AG04449 (cell line): ENCODE results near the gene SBF1.

Experiments
- CTCF ChIA-PET: fragments of 350-600 bp; formaldehyde crosslinking; extraction: SDS; loops from one replicate; lab custom pipeline; 2021; ENCODE audit warnings: antibody characterized with exemption; lab: Yijun Ruan, JAX
- POLR2A ChIA-PET: fragments of 400-600, 350-600 bp; formaldehyde crosslinking; extraction: SDS; loops from one replicate; lab custom pipeline; 2020; ENCODE audit warnings: antibody characterized with exemption, inconsistent platforms; lab: Yijun Ruan, JAX
- DNase-seq: peaks from one replicate; pipeline ENCODE4 v3.0.0-alpha.2; 2010; ENCODE audit warnings: low read depth, low spot score
- H3K4me3 ChIP-seq: 2 replicates; pipeline ENCODE4 v1.5.1; 2011; ENCODE audit warnings: low read depth, mild to moderate bottlenecking, control low read depth, low read length
- TF ChIP-seq, protein P1 (sequence below): IDR thresholded peaks from one replicate; pipeline ENCODE4 v1.5.1; 2011; ENCODE audit warnings: mild to moderate bottlenecking, moderate library complexity, low read length, control low read depth, inconsistent platforms; ENCODE audit not compliant: insufficient read depth; ENCODE audit errors: missing control alignments

The SBF1 gene

DNA sequence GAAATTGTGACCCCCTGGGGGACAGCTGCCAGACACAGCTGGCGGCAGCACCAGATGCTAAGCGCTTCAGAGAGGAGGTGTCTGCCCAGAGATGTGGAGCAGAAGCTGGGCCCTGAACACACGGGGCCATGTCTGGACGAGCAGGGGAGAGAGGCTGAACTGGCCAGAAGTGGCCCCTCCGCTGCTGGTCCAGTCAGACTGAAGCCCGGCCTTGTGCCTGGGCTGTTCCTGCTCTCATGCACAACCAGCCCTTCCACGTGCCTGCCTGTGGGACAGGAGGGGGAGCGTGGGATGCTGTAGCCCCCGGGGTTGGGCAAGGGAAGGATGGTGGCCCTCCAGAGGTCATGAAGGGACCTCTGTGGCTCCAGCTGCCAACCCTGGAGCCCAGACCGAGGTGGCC is 8.3 kb upstream of the SBF1 start:
- ChIA-PET POLR2A (no interaction called here), CTCF (interaction anchor here (1.0 to 1.2 kb wide), 2 partner anchors 22 to 142 kb away, joined by 3 read pairs; no protein-coding TSS in a partner anchor)
- no peak for DNase-seq
- TF ChIP-seq, protein P1, sequence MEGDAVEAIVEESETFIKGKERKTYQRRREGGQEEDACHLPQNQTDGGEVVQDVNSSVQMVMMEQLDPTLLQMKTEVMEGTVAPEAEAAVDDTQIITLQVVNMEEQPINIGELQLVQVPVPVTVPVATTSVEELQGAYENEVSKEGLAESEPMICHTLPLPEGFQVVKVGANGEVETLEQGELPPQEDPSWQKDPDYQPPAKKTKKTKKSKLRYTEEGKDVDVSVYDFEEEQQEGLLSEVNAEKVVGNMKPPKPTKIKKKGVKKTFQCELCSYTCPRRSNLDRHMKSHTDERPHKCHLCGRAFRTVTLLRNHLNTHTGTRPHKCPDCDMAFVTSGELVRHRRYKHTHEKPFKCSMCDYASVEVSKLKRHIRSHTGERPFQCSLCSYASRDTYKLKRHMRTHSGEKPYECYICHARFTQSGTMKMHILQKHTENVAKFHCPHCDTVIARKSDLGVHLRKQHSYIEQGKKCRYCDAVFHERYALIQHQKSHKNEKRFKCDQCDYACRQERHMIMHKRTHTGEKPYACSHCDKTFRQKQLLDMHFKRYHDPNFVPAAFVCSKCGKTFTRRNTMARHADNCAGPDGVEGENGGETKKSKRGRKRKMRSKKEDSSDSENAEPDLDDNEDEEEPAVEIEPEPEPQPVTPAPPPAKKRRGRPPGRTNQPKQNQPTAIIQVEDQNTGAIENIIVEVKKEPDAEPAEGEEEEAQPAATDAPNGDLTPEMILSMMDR: no peak
- H3K4me3 ChIP-seq: peak overlapping the region; percentile 70

DNA sequence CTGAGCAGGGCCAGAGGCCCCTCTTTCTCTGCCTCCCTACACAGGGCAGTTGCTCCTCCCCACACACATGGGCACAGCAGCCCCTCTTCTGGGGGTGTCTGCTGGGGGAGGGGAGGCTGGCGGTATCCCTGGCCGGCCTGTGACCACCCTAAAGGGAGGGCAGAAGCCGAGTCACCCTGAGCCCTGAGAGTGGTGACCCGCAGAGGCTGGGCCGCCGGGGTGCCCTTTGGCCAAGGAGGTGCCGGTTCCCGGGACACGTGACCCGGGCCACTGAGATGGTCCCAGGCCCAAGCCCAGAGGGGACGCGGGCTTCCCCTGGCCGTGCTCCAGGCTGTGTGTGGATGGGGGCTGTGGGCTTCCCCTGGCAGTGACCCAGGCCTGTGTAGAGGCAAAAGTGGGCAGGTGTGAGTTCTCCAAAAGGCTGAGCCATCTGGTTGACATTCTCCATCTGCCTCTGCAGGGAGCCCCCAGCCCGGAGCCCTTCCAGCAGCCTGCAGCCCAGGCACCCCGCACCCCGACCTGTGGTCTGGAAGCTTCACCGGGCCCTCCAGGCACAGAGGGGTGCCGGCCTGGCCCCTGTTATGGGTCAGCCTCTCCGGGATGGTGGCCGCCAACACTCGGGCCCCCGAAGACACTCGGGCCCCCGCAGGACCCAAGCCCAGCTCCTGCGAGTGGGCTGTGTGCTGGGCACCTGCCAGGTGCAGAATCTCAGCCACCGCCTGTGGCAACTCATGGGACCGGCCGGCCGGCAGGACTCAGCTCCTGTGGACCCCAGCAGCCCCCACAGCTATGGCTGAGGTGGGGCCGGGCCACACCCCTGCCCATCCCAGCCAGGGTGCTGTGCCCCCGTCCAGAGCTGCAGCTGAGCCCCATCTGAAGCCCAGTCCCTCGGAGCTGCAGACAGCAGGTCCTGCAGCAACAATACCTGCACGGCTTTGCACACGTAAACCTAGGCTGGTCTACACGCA is 7.6 kb upstream of the SBF1 start:
- CTCF ChIA-PET: interaction anchor here (0.8 to 1.2 kb wide), 3 partner anchors 12 to 141 kb away, joined by 3 to 4 read pairs (median 3); no protein-coding TSS in a partner anchor
- no peak for DNase-seq
- POLR2A ChIA-PET: no interaction called here
- TF ChIP-seq, protein P1: no peak
- peak overlapping the region; percentile 70 for H3K4me3 ChIP-seq

DNA sequence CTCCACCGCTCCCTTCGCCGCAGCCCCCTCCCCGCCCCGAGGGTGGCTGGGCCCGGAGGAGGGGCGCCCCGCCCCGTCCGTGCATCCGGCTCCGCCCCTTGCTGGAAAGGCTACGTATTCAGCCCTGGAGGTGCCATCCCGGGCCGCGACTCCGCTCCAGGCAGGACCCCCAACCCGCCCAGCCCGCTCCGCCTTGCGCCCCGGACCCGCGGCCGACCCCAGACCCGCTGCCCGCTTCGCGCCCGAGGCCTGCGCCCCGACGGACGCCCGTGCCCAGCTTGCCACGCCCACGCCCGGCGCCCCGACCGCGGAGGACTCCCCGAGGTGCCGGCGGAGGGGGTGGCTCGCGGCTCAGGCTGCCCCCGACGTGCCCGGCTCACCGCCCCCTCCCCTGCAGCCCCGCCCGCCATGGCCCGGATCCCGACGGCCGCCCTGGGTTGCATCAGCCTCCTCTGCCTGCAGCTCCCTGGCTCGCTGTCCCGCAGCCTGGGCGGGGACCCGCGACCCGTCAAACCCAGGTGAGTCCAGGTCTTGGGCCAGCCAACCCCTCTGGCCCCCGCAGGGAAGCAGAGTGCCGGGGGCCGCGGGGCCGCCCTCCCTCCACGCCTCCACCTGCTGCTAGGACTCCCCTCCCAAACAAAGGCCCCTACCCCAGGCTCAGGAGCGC is 6.7 kb upstream of the SBF1 start, which contains the start of gene ADM2:
Gene ADM2 (plus strand): TSS at position 104 of the 667 bp plus-strand sequence. CDS start 305 bp downstream, at position 409.
- TF ChIP-seq, protein P1: no peak
- H3K4me3 ChIP-seq: peak within 1 kb of the TSS; percentile 70
- no peak for DNase-seq
- CTCF ChIA-PET: interaction anchor here (1.2 kb wide), 1 partner anchor 13 kb away, joined by 4 read pairs; no protein-coding TSS in a partner anchor
- POLR2A ChIA-PET: no interaction called here

DNA sequence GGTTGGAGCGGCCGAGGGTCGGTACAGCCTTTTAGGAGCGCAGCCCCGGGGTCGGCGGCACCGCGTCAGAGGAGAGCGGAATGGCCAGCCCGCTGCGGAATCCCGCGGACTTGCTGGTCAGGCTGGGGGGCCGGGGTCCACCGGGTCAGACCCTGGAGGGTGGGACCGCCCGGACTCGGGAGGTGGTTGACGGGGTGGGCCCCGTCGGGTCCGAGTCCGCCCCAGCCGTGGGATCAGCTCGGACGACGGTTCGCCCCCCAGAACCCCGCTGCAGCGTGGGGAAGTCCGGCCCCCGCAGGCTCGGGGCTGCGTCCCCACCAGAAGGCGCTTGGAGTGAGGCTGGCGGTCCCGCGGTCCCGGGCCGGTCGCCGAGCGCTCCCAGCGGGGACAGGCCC is 6.2 kb upstream of the SBF1 start:
- POLR2A ChIA-PET: no interaction called here
- peak overlapping the region; percentile 70 for H3K4me3 ChIP-seq
- no peak for DNase-seq
- CTCF ChIA-PET: interaction anchor here (1.2 to 2.1 kb wide), 2 partner anchors 13 to 16 kb away, joined by 4 to 9 read pairs; no protein-coding TSS in a partner anchor
- TF ChIP-seq, protein P1: no peak

GRCh38 chr22:50479721-50480120 is 4.9 kb upstream of the SBF1 start:
- ChIA-PET CTCF (interaction anchor here (0.6 to 2.1 kb wide), 2 partner anchors 18 to 46 kb away, joined by 3 to 9 read pairs; no protein-coding TSS in a partner anchor), POLR2A (no interaction called here)
- TF ChIP-seq, protein P1: no peak
- DNase-seq: no peak
- H3K4me3 ChIP-seq: no peak overlapping the region
